GM18511 (cell line): Measurements from ENCODE around the gene CDCA7L.
"Not testable (repeated sequence)": the region's sequence is repeated elsewhere in the genome, so short reads cannot be mapped to it uniquely, and the experiment has no call there.

Experiments used
- ATAC-seq: cut with Tn5 transposase; IDR thresholded peaks from one replicate; pipeline ENCODE4 v1.9.1; 2021; ENCODE audit warnings: mild to moderate bottlenecking, moderate library complexity; ENCODE audit not compliant: unreplicated experiment

CDCA7L gene

DNA sequence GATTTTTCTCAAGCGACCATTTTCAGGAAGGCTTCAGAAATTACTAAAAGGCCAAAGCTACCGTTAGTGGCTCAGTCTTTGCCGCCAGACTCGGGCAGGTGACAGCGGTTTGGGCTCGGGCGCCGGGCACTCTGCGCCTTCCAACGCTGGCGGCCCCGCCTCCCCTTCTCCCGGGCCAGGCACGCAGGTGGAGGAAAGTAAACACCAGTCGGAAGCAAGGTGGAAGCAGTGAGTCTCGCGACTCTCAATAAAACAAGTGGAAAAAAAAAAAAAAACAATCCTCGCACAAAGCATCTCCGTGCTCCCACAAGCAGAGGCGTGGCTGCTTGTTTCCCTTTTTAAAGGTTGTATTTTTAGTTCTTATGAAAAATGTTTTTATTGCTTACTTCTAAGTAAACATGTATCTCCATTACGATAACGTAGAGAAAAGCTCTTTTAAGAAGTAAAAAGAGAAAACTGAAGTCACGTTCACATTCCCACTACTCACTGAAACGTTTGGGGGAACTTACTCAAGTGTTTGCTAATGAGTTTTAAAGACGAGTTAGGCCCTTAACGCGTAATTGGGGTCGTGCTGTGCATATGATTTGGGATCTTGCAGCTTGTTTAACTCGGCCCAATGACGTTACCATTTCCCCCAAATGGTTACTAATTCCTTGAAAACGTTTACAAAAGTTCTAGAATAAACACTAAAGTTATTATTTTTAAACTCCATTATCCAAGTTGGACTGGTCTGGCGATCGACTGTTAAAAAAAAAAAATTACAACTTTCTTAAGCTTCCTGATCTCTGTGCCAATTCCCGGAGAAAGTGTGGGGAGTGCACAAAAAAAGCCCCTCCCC, 864 bp downstream of the CDCA7L start:
- no peak for ATAC-seq

DNA sequence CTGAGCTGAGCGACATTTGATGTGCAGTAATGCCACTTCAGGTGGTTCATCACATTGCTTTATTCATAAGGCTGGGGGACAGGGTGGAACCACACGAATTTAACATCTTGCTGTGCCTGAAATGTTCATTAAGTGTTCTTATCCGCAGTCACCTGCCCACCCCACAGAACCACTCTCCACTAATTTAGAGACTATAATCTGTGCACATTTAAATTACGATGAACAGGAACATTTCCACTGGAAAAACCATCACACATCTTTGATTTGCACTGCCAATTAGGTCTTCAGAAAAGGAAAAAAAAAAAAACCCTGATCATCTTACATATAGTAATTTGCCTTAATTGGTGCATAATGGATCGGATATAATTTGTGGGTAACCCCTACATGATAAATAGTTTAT, 2.3 kb downstream of the CDCA7L start:
- ATAC-seq: no peak

GRCh38 chr7:21942955-21943354, 2.7 kb downstream of the CDCA7L start:
- no peak for ATAC-seq

GRCh38 chr7:21941611-21942141, 4.0 kb downstream of the CDCA7L start:
- ATAC-seq: no peak

GRCh38 chr7:21939858-21940372, 5.8 kb downstream of the CDCA7L start:
- no peak for ATAC-seq

DNA sequence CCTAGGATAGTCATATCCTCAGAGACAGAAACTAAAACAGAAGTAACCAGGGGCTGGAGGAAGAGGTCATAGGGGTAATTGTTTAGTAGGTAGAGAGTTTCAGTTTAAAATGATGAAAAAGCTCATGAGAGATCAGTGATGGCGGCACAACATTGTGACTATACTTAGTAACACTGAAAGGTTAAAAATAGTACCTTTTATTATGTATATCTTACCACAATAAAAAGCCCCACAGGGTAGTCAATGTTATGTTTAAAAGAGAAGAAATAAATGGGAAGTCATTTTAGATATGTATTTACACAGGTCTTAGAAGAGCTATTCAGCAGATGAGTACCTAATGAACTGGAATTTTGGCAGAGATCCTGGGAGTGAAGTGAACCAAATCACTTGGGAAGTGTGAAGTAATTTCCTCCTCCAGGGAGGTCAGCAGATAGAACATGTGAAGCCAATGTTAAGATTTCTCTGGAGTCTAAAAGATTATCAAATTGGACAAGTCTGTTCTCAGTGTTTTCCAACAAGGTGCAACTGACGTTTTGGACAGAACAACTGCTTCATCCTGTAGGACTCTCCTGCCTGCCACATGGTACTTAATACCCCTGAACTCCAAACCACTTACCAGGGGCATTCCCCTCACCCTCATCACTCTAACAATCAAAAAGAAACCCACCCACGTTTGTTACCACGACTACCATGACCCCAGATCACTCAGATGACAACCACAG, 6.4 kb downstream of the CDCA7L start:
- ATAC-seq: peak; percentile 81

DNA sequence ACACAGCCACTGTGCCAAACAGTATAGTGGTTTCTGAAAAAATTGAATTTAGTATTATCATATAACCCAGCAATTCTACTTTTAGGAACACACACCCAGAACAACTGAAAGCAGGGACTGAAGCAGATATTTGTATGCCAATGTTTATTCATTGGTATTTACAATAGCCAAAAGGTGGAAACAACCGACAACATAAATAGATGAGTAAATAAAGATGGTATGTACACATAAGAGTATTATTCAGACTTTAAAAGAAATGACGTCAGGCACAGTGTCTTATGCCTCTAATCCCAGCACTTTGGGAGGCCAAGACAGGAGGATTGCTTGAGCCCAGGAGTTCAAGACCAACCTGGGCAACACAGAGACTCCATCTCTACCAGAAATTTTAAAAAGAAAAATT, 7.2 kb downstream of the CDCA7L start:
- ATAC-seq: no peak

DNA sequence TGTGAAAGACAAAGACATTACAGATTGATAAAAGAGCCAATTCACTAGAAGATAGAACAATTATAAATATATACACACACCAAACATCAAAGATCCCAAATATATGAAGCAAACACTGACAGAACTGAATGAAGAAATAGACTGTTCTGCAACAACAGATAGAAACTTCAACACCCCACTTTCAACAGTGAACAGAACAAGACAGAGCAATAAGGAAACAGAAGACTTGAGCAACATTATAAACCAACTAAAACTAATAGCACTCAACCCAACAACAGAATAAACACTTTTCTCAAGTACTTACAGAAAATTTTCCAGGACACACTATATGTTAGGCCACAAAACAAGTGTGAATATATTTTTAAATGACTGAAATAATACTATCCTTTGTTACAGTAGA, 10.9 kb downstream of the CDCA7L start:
- no peak for ATAC-seq

- not testable (repeated sequence) for ATAC-seq
These were observed 12.4 kb downstream of the CDCA7L start for GRCh38 chr7:21933293-21933692.

DNA sequence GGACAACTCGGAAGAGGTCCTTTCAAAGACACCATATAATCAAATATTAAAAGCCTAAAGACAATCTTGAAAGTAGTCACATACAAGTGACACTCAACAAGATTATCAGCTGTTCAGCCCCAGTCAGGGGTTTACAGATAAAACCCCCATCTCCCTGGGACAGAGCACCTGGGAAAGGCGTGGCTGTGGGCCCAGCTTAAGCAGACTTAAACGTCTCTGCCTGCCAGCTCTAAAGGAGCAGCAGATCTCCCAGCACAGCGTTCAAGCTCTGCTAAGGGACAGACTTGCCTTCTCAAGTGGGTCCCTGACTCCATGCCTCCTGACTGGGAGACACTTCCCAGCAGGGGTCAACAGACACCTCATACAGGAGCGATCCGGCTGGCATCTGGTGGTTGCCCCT, 18.0 kb downstream of the CDCA7L start:
- ATAC-seq: no peak

DNA sequence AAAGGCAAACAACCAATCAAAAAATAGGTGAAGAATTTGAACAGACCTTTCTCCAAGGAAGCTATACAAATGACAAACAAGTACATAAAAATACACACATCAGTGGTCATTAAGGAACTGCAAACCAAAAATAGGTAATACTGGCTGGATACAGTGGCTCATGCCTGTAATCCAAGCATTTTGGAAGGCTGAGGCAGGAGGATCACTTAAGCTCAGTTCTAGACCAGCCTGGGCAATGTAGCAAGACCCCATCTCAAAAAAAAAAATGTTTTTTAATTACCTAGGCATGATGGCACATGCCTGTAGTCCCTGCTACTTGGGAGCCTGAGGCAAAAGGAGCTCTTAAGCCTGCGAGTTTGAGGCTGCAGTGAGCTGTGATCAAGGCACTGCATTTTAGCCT, 19.3 kb downstream of the CDCA7L start:
- no peak for ATAC-seq

- no peak for ATAC-seq
These were observed 22.0 kb downstream of the CDCA7L start for GRCh38 chr7:21923658-21924057.

GRCh38 chr7:21922605-21923004, 23.1 kb downstream of the CDCA7L start:
- ATAC-seq: no peak

DNA sequence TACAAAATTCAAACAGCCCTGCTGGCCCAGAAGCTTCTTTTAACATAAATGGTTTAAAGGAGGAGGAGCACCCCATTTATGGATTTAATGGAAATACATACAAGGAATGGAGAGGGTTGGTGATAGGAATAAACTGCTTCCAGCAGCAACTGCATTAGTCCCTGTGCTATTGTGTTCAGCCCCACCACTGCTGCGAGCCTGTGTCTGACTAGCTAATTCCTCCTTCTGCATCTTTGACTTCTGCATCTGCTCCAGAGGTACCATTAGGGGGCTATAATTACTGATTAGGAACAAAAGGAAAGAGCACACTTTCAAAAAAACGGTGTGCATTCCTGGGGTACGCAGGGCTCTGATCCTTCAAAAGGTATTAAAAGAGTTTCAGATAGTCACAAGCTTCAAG, 24.8 kb downstream of the CDCA7L start:
- no peak for ATAC-seq

GRCh38 chr7:21918216-21918615, 27.5 kb downstream of the CDCA7L start:
- ATAC-seq: no peak

DNA sequence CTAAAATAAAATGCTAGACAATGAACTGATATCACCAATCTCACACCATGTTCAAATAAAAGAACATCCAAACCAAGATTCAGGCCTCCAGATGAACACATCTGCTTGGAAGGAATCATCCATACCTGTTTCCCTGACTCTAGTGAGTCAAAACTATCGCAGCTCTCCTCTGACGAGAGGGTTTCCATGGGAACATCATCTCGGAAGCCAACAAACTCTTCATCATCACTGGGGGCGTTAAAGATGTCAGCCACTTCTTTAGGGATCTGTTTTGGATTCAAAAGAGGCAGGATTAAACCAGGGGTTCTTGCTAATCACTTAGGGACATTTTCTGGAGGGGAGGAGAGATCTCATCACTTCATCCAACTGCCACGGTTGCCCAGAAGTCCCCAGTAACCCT, 29.1 kb downstream of the CDCA7L start:
- no peak for ATAC-seq

DNA sequence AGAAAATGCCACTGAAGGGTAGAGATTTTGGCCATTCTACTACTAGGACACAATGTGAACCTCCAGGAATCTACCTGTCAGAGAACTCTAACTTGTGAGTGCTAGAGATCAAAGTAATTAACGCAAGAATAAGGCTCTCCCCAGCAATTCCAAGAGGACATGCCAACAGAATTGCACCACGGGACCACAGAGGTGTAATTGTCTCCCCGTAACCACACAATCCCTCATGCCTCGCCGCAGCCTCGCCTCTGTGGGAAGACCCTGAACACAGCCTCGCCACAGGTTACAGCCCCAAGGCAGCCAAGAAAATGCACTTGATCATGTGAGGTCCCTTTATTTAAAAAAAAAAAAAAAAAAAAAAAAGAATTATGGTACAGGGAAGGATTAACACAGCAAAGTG, 29.5 kb downstream of the CDCA7L start:
- no peak for ATAC-seq

- no peak for ATAC-seq
These were observed 30.6 kb downstream of the CDCA7L start for GRCh38 chr7:21915140-21915539.

GRCh38 chr7:21914671-21915070, 31.0 kb downstream of the CDCA7L start:
- ATAC-seq: no peak

DNA sequence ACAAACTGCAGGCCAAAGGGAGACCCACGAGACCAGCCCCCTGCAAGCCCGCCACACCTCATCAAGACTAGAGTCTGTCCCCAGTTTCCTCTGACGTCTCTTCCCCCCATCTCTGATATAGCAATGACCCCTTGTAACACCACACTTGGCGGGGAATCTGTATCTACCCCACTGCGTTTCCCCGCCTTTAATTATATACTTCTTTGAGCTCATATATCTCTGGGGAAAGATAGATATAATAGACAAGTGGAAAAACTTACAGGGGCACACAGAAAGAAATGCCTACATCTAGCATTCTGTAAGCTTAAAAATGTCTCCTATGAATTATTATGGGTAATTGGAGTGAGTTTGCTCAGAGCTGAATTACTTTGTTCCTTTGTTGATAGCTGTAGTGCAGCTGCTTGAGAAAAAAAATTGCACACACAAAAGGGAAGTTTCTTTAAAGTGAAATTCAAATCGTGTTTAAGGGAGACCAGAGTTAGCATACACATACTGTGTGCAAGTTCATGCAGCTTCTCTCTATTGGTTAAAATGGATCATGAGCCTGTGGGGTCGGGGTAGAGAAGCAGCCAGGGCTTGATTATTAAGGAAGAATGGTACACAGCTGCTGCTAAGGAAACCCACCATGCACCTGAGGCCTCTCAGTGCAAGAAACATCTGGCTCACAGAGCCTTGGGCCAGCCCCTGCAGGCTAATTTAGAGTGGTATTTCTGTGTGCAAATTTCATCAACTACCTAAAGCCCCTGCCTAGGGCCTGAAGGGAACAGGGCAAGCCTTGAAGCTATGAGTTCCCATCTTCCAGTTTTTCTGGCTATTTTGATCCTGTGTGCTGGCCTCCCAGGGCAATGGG, 32.5 kb downstream of the CDCA7L start:
- ATAC-seq: no peak

DNA sequence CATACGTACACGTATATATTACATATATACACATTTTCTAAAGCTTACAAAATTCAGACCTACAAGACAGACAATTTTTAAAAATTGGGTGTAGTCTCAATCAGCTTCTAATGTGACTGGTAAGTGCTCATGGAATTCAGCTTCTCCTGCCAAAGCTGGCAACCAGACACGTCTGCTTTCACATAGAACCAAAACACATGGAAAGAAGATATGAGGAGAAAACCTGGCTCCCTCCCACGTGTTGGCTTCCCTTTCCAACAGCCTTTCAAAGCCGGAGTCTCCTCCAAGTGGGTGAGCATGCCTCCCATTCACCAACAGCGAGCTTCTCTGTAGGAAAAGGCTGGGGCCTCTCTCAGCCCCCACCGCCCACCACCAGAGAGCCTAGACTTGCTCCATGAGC, 33.4 kb downstream of the CDCA7L start:
- ATAC-seq: no peak
